ENCODE measurements around the gene DDX24. TPM values are rescaled to one million over a fixed set of nuclear protein-coding genes. Genes with fewer than 3 reads are reported as not detected.

Gene DDX24
- total RNA-seq, 1 experiment from 2014 or later, result 145 TPM

- Histone ChIP-seq H3K4me1 (replicated peaks) (peaks cover 12% of the 10 kb centered on the region), H3K36me3 (peaks cover 87% of the 10 kb centered on the region), H3K4me3 (no peak overlapping the region), H3K27me3 (replicated peaks) (no peaks in the 10 kb centered on the region), H3K9me3 (replicated peaks) (no peaks in the 10 kb centered on the region), H3K27ac (no peak overlapping the region)
- DNase-seq (ENCODE audit: low read depth in 1 of 2, low spot score in 2 of 2), result no peak
These were observed 22.8 kb downstream of the DDX24 start for GRCh38 chr14:94058128-94058673.

GRCh38 chr14:94056579-94057308 is 24.3 kb downstream of the DDX24 start:
- Histone ChIP-seq H3K9me3 (replicated peaks) (no peaks in the 10 kb centered on the region), H3K36me3 (peaks cover 91% of the 10 kb centered on the region)
- no peak for DNase-seq (ENCODE audit: low read depth in 1 of 2, low spot score in 2 of 2)

GRCh38 chr14:94054936-94055335 is 26.1 kb downstream of the DDX24 start:
- peaks cover 91% of the 10 kb centered on the region for H3K36me3 ChIP-seq
- DNase-seq (ENCODE audit: low read depth in 1 of 2, low spot score in 2 of 2), result no peak
- no peaks in the 10 kb centered on the region for H3K9me3 ChIP-seq (replicated peaks)
- no peak overlapping the region for H3K4me3 ChIP-seq
- no peaks in the 10 kb centered on the region for H3K27me3 ChIP-seq (replicated peaks)
- H3K4me1 ChIP-seq (replicated peaks), result no peaks in the 10 kb centered on the region
- H3K27ac ChIP-seq, result no peak overlapping the region

More at GRCh38 chr14:94056579-94057308, 24.3 kb downstream of the DDX24 start:
- no peaks in the 10 kb centered on the region for H3K27me3 ChIP-seq (replicated peaks)
- H3K4me3 ChIP-seq, result no peak overlapping the region
- H3K4me1 ChIP-seq (replicated peaks), result no peaks in the 10 kb centered on the region
- H3K27ac ChIP-seq, result no peak overlapping the region

- Histone ChIP-seq H3K36me3 (peaks cover 89% of the 10 kb centered on the region), H3K4me3 (no peak overlapping the region), H3K9me3 (replicated peaks) (no peaks in the 10 kb centered on the region), H3K27ac (no peak overlapping the region), H3K27me3 (replicated peaks) (no peaks in the 10 kb centered on the region), H3K4me1 (replicated peaks) (no peaks in the 10 kb centered on the region)
- no peak for DNase-seq (ENCODE audit: low read depth in 1 of 2, low spot score in 2 of 2)
These were observed 26.6 kb downstream of the DDX24 start for GRCh38 chr14:94054401-94054800.

- Histone ChIP-seq H3K9me3 (replicated peaks) (no peaks in the 10 kb centered on the region), H3K4me3 (no peak overlapping the region), H3K27me3 (replicated peaks) (no peaks in the 10 kb centered on the region), H3K27ac (no peak overlapping the region), H3K4me1 (replicated peaks) (no peaks in the 10 kb centered on the region), H3K36me3 (peaks cover 89% of the 10 kb centered on the region)
- DNase-seq (ENCODE audit: low read depth in 1 of 2, low spot score in 2 of 2), result no peak
These were observed 28.3 kb downstream of the DDX24 start for GRCh38 chr14:94052662-94053061.

GRCh38 chr14:94052199-94052598 is 28.8 kb downstream of the DDX24 start:
- peaks cover 91% of the 10 kb centered on the region for H3K36me3 ChIP-seq
- H3K27me3 ChIP-seq (replicated peaks), result no peaks in the 10 kb centered on the region
- no peaks in the 10 kb centered on the region for H3K4me1 ChIP-seq (replicated peaks)
- H3K9me3 ChIP-seq (replicated peaks), result no peaks in the 10 kb centered on the region
- H3K27ac ChIP-seq, result no peak overlapping the region
- DNase-seq (ENCODE audit: low read depth in 1 of 2, low spot score in 2 of 2), result no peak
- H3K4me3 ChIP-seq, result no peak overlapping the region

GRCh38 chr14:94051779-94052178 is 29.2 kb downstream of the DDX24 start:
- Histone ChIP-seq H3K27me3 (replicated peaks) (no peaks in the 10 kb centered on the region), H3K4me1 (replicated peaks) (no peaks in the 10 kb centered on the region), H3K36me3 (peaks cover 91% of the 10 kb centered on the region), H3K27ac (no peak overlapping the region), H3K4me3 (no peak overlapping the region), H3K9me3 (replicated peaks) (no peaks in the 10 kb centered on the region)
- no peak for DNase-seq (ENCODE audit: low read depth in 1 of 2, low spot score in 2 of 2)

- Histone ChIP-seq H3K36me3 (peaks cover 87% of the 10 kb centered on the region), H3K9me3 (replicated peaks) (no peaks in the 10 kb centered on the region)
- DNase-seq (ENCODE audit: low read depth in 1 of 2, low spot score in 2 of 2), result no peak
These were observed 29.9 kb downstream of the DDX24 start for GRCh38 chr14:94051115-94051514.

GRCh38 chr14:94050231-94050880 is 30.6 kb downstream of the DDX24 start:
- Histone ChIP-seq H3K9me3 (replicated peaks) (no peaks in the 10 kb centered on the region), H3K27me3 (replicated peaks) (no peaks in the 10 kb centered on the region), H3K4me3 (no peak overlapping the region), H3K27ac (no peak overlapping the region), H3K36me3 (peaks cover 87% of the 10 kb centered on the region), H3K4me1 (replicated peaks) (no peaks in the 10 kb centered on the region)
- DNase-seq (ENCODE audit: low read depth in 1 of 2, low spot score in 2 of 2), result no peak

More at GRCh38 chr14:94051115-94051514, 29.9 kb downstream of the DDX24 start:
- Histone ChIP-seq H3K4me3 (no peak overlapping the region), H3K4me1 (replicated peaks) (no peaks in the 10 kb centered on the region), H3K27ac (no peak overlapping the region), H3K27me3 (replicated peaks) (no peaks in the 10 kb centered on the region)

- DNase-seq (ENCODE audit: low read depth in 1 of 2, low spot score in 2 of 2), result no peak
- Histone ChIP-seq H3K9me3 (replicated peaks) (no peaks in the 10 kb centered on the region), H3K4me1 (replicated peaks) (no peaks in the 10 kb centered on the region), H3K27ac (no peak overlapping the region), H3K27me3 (replicated peaks) (no peaks in the 10 kb centered on the region), H3K36me3 (peaks cover 85% of the 10 kb centered on the region), H3K4me3 (no peak overlapping the region)
These were observed 31.4 kb downstream of the DDX24 start for GRCh38 chr14:94049625-94050023.

- DNase-seq (ENCODE audit: low read depth in 1 of 2, low spot score in 2 of 2), result no peak
- Histone ChIP-seq H3K27me3 (replicated peaks) (no peaks in the 10 kb centered on the region), H3K4me3 (no peak overlapping the region), H3K27ac (no peak overlapping the region), H3K4me1 (replicated peaks) (no peaks in the 10 kb centered on the region), H3K9me3 (replicated peaks) (no peaks in the 10 kb centered on the region), H3K36me3 (peaks cover 79% of the 10 kb centered on the region)
These were observed 32.0 kb downstream of the DDX24 start for GRCh38 chr14:94048691-94049624.

- no peaks in the 10 kb centered on the region for H3K27me3 ChIP-seq (replicated peaks)
- H3K4me1 ChIP-seq (replicated peaks), result no peaks in the 10 kb centered on the region
- H3K27ac ChIP-seq, result no peak overlapping the region
- peaks cover 72% of the 10 kb centered on the region for H3K36me3 ChIP-seq
- no peaks in the 10 kb centered on the region for H3K9me3 ChIP-seq (replicated peaks)
- no peak for DNase-seq (ENCODE audit: low read depth in 1 of 2, low spot score in 2 of 2)
- no peak overlapping the region for H3K4me3 ChIP-seq
These were observed 33.4 kb downstream of the DDX24 start for GRCh38 chr14:94047581-94047980.

- peaks cover 64% of the 10 kb centered on the region for H3K36me3 ChIP-seq
- H3K9me3 ChIP-seq (replicated peaks), result no peaks in the 10 kb centered on the region
- DNase-seq (ENCODE audit: low read depth in 1 of 2, low spot score in 2 of 2), result no peak
- no peak overlapping the region for H3K4me3 ChIP-seq
- H3K27me3 ChIP-seq (replicated peaks), result no peaks in the 10 kb centered on the region
- H3K27ac ChIP-seq, result no peak overlapping the region
- H3K4me1 ChIP-seq (replicated peaks), result no peaks in the 10 kb centered on the region
These were observed 34.2 kb downstream of the DDX24 start for GRCh38 chr14:94046696-94047250.
